COLO668 (cell line): ENCODE results near the gene NMB.
A peak's percentile ranks its signal among the peaks of the same experiment; 100 is the strongest.

Experiments used
- DNase-seq: peaks from one replicate; lab custom pipeline; 2025; ENCODE audit not compliant: unreplicated experiment; lab: John Stamatoyannopoulos, UW

Gene NMB

GRCh38 chr15:84620626-84621025 lies 37.4 kb downstream of the NMB start:
- no peak for DNase-seq

- DNase-seq = no peak
Measured at GRCh38 chr15:84616235-84616634, 41.8 kb downstream of the NMB start.

GRCh38 chr15:84611631-84612030 lies 46.4 kb downstream of the NMB start:
- no peak for DNase-seq

- no peak for DNase-seq
Measured at GRCh38 chr15:84609818-84610525, 48.0 kb downstream of the NMB start.

GRCh38 chr15:84608707-84609284 lies 49.2 kb downstream of the NMB start:
- no peak for DNase-seq

GRCh38 chr15:84606653-84607120 lies 51.3 kb downstream of the NMB start:
- DNase-seq = peak; percentile 22

- DNase-seq = no peak
Measured at GRCh38 chr15:84605554-84605882, 52.5 kb downstream of the NMB start.
